Gastrocnemius medialis (tissue), 4 donors: ENCODE measurements around the gene ZKSCAN5.

Experiments
- CTCF ChIP-seq, 5 experiments: fragments of 450-650 bp in 3 of 5; fragments of 200-600 bp in 2 of 5; sonication (generic) in 2 of 5; IDR thresholded peaks in 4 of 5; conservative IDR thresholded peaks in 1 of 5; 1 replicate in 4 of 5; 2 replicates in 1 of 5; pipeline ENCODE4 v1.5.1; 2016 to 2019; ENCODE audit warnings: antibody characterized with exemption in 5 of 5, mild to moderate bottlenecking in 3 of 5, moderate library complexity in 3 of 5
- POLR2A ChIP-seq, 2 donors: fragments of 450-650 bp; IDR thresholded peaks; one replicate each; pipeline ENCODE4 v1.6.1; 2017; ENCODE audit warnings: antibody characterized with exemption in 2 of 2, mild to moderate bottlenecking in 2 of 2, moderate library complexity in 2 of 2

- TF ChIP-seq CTCF (IDR thresholded peaks at IDR 0.05 in 4 of 5, conservative IDR thresholded peaks at IDR 0.05 in 1 of 5) (no peak), POLR2A (IDR thresholded peaks at IDR 0.05) (no peak)
Measured at GRCh38 chr7:99579281-99579955, 75.0 kb downstream of the ZKSCAN5 start.
